Tibial nerve (tissue), 4 donors: ENCODE data around the gene CKAP2L. TPM values are rescaled to one million over a fixed set of nuclear protein-coding genes. Genes with fewer than 3 reads are reported as not detected.

Source experiments
- DNase-seq, 2 donors: peaks; one replicate each; pipeline ENCODE4 v3.0.0-alpha.2; 2019; ENCODE audit warnings: low spot score in 2 of 2
- H3K27ac ChIP-seq, 4 donors: fragments of 200-600 bp; sonication (generic) in 3 of 4; one replicate each; pipeline ENCODE4 v1.5.1; 2017 to 2019; ENCODE audit warnings: mild to moderate bottlenecking in 1 of 4
- H3K27me3 ChIP-seq, 2 donors: fragments of 200-600 bp; sonication (generic) in 1 of 2; one replicate each; pipeline versions ENCODE4 v1.5.1 to v1.6.0; 2017 to 2019
- H3K36me3 ChIP-seq, 3 donors: fragments of 200-600 bp; sonication (generic); one replicate each; pipeline ENCODE4 v1.5.1; 2018 to 2019
- H3K4me1 ChIP-seq, 4 donors: fragments of 200-600 bp; sonication (generic) in 3 of 4; one replicate each; pipeline ENCODE4 v1.5.1; 2017 to 2019
- H3K4me3 ChIP-seq, 4 donors: fragments of 200-600 bp; sonication (generic) in 3 of 4; one replicate each; pipeline ENCODE4 v1.5.1; 2017 to 2019; ENCODE audit warnings: mild to moderate bottlenecking in 1 of 4, moderate library complexity in 1 of 4
- H3K9me3 ChIP-seq, 4 donors: fragments of 200-600 bp; sonication (generic) in 3 of 4; one replicate each; pipeline ENCODE4 v1.5.1; 2017 to 2019
- CTCF ChIP-seq, 5 experiments: fragments of 200-600 bp in 3 of 5; fragments of 450-650 bp in 2 of 5; sonication (generic) in 3 of 5; IDR thresholded peaks; one replicate each; pipeline ENCODE4 v1.5.1; 2016 to 2019; ENCODE audit warnings: antibody characterized with exemption in 5 of 5, mild to moderate bottlenecking in 3 of 5, moderate library complexity in 2 of 5
- EP300 ChIP-seq, 2 donors: sonication (generic); formaldehyde crosslinking; IDR thresholded peaks; one replicate each; pipeline ENCODE4 v1.6.1; 2017; ENCODE audit warnings: antibody characterized with exemption in 2 of 2, mild to moderate bottlenecking in 1 of 2
- POLR2A ChIP-seq, 2 donors: fragments of 450-650 bp; IDR thresholded peaks; one replicate each; pipeline ENCODE4 v1.6.1; 2017; ENCODE audit warnings: antibody characterized with exemption in 2 of 2, mild to moderate bottlenecking in 2 of 2, moderate library complexity in 2 of 2
- whole genome bisulfite sequencing, 2 donors: methylation state at CpG; one replicate each; pipeline ENCODE4 v1.1.5; 2018; 5-methylcytosine and 5-hydroxymethylcytosine counted together
- total RNA-seq, 4 donors: library from RNA; depleted of rRNA; stranded (reverse); fragments of >200 nt; gene quantifications; one replicate each; pipeline ENCODE4 v1.1.0, GENCODE V29; 2016

CKAP2L gene
- total RNA-seq, 4 donors from 2014 or later: not detected

DNA sequence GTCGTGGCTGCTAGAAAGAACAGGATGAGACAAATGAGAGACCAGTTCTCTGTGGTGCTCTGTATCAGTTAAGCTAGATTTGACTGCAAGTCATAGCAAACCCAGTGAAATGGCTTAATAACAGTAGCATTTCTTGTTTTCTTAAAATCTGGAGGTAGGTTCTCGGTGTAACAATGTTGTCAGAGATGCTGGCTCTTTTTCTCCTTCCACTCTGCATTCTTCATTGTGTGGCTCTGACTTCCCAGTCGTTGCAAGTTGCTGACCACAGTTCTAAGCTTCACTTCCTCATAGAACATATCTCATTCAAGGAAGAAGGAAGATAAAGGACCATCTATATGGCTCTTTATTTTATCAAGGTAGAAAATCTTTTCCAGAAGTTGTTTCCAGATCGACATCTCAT is 7.9 kb upstream of the CKAP2L start:
- H3K27ac ChIP-seq: no peak overlapping the region
- H3K36me3 ChIP-seq: no peaks in the 10 kb centered on the region
- H3K9me3 ChIP-seq: no peaks in the 10 kb centered on the region
- DNase-seq: no peak
- H3K4me3 ChIP-seq: no peak overlapping the region
- TF ChIP-seq EP300 (IDR thresholded peaks at IDR 0.05) (no peak), POLR2A (IDR thresholded peaks at IDR 0.05) (no peak), CTCF (IDR thresholded peaks at IDR 0.05) (no peak)
- 74 to 79% methylated on average over 4 of the region's 4 CpGs for WGBS, 2 donors
- no peaks in the 10 kb centered on the region for H3K4me1 ChIP-seq
- H3K27me3 ChIP-seq: no peaks in the 10 kb centered on the region

- Histone ChIP-seq H3K27me3 (no peaks in the 10 kb centered on the region), H3K4me1 (peaks cover 0 to 16% (median 5%) of the 10 kb centered on the region in 4 donors), H3K27ac (no peak overlapping the region), H3K4me3 (no peak overlapping the region), H3K9me3 (no peaks in the 10 kb centered on the region), H3K36me3 (no peaks in the 10 kb centered on the region)
- no peak for TF ChIP-seq EP300 (IDR thresholded peaks at IDR 0.05)
- no peak for TF ChIP-seq POLR2A (IDR thresholded peaks at IDR 0.05)
- no peak for TF ChIP-seq CTCF (IDR thresholded peaks at IDR 0.05)
- DNase-seq: no peak
- WGBS, 2 donors: 44 to 59% methylated on average over 1 of the region's 1 CpG
Observed at GRCh38 chr2:112768432-112768831, 4.0 kb upstream of the CKAP2L start.

GRCh38 chr2:112767693-112768330 is 3.4 kb upstream of the CKAP2L start:
- WGBS, 2 donors: 74 to 75% methylated on average over 6 of the region's 6 CpGs
- Histone ChIP-seq H3K27me3 (no peaks in the 10 kb centered on the region), H3K27ac (no peak overlapping the region), H3K4me1 (peaks cover 0 to 16% (median 5%) of the 10 kb centered on the region in 4 donors), H3K9me3 (no peaks in the 10 kb centered on the region), H3K4me3 (peak overlapping the region in 1 of 4 donors; percentile 5), H3K36me3 (no peaks in the 10 kb centered on the region)
- DNase-seq: no peak
- no peak for TF ChIP-seq CTCF (IDR thresholded peaks at IDR 0.05)
- TF ChIP-seq POLR2A (IDR thresholded peaks at IDR 0.05): no peak
- TF ChIP-seq EP300 (IDR thresholded peaks at IDR 0.05): no peak

DNA sequence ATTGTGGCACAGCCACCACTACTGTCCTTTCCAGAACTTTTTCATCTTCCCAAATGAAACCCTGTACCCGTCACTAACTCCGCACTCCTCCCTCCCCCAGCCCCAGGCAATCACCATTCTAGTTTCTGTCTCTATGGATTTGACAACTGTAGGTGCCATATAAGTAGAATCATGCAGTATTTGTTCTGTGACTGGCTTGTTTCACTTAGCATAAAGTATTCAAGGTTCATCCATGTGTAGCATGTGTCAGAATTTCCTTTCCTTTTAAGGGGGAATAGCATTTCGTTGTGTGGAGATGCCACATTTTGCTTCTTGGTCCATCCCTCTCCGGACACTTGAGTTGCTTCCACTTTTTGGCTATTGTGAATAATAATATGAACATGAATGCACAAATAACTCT is 842 bp upstream of the CKAP2L start:
- TF ChIP-seq POLR2A (IDR thresholded peaks at IDR 0.05): no peak
- TF ChIP-seq EP300 (IDR thresholded peaks at IDR 0.05): no peak
- no peak for TF ChIP-seq CTCF (IDR thresholded peaks at IDR 0.05)
- Histone ChIP-seq H3K4me3 (peak overlapping the region; percentile 56 to 80 (median 74)), H3K4me1 (peaks cover 0 to 16% (median 5%) of the 10 kb centered on the region in 4 donors), H3K27ac (peak overlapping the region in 2 of 4 donors; percentile 58 to 64), H3K36me3 (no peaks in the 10 kb centered on the region), H3K27me3 (no peaks in the 10 kb centered on the region), H3K9me3 (no peaks in the 10 kb centered on the region)
- WGBS, 2 donors: 52 to 55% methylated on average over 4 of the region's 4 CpGs
- no peak for DNase-seq

GRCh38 chr2:112762276-112762675 is 2.1 kb downstream of the CKAP2L start:
- TF ChIP-seq CTCF (IDR thresholded peaks at IDR 0.05) (no peak), EP300 (IDR thresholded peaks at IDR 0.05) (no peak), POLR2A (IDR thresholded peaks at IDR 0.05) (no peak)
- DNase-seq: no peak
- Histone ChIP-seq H3K4me3 (no peak overlapping the region), H3K27ac (no peak overlapping the region), H3K9me3 (no peaks in the 10 kb centered on the region), H3K36me3 (no peaks in the 10 kb centered on the region), H3K27me3 (no peaks in the 10 kb centered on the region), H3K4me1 (peaks cover 0 to 16% (median 5%) of the 10 kb centered on the region in 4 donors)
- WGBS, 2 donors: 89 to 90% methylated on average over 4 of the region's 4 CpGs
